Stimulated activated CD8-positive, alpha-beta memory T cell treated with anti-CD3 and anti-CD28 coated beads, Interleukin-12 subunit alpha, Interleukin-12 subunit beta, amount 100 ng/mL, for 24 hours (primary cell): Measurements from ENCODE around the gene ENOX2.
"Not testable (repeated sequence)": the region's sequence is repeated elsewhere in the genome, so short reads cannot be mapped to it uniquely, and the experiment has no call there.

ENCODE experiments used
- DNase-seq: peaks from one replicate; pipeline ENCODE4 v3.0.0-alpha.2; 2020; ENCODE audit errors: extremely low read depth

The ENOX2 gene

DNA sequence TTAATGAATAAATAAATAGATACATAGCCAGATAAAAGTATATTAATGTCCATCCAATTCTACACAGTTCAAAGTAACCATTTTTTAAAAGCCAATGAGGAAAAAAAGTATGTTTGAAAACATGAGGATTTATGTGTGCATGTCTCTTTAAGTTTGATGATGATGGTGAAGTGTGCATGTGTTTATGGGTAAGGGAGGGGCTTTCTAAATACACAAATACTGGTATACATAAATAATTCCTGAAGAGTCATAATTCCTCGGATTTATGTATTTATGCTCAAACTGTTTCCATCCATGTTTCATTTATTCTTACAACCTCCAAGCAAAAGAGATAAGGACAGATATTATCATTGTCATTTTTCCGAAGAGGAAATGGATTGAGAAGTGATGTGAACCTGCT lies 75.4 kb downstream of the ENOX2 start:
- no peak for DNase-seq

- no peak for DNase-seq
Measured at GRCh38 chrX:130826249-130826648, 76.8 kb downstream of the ENOX2 start.

DNA sequence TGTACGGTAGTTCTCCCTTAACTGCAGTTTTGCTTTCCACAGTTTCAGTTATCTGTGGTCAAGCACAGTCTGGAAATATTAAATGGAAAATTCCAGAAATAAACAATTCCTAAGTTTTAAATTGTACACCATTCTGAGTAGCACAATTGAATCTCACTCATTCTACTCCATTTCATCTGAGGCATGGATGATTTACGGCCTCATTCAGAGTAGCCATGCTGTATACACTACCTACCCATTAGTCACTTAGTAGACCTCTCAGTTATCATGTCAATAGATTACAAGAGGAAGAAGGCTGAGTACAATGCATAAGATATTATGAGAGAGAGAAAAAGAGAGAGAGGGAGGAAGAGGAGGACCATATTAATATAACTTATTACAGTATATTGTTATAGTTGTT lies 77.5 kb downstream of the ENOX2 start:
- no peak for DNase-seq

DNA sequence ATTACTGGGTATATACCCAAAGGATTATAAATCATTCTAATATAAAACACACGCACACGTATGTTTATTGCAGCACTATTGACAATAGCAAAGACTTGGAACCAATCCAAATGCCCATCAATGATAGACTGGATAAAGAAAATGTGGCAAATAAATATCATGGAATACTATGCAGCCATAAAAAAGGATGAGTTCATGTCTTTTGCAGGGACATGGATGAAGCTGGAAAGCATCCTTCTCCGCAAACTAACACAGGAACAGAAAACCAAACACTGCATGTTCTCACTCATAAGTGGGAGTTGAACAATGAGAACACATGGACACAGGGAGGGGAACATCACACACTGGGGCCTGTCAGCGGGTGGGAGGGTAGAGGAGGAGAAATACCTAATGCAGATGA lies 83.6 kb downstream of the ENOX2 start:
- not testable (repeated sequence) for DNase-seq

DNA sequence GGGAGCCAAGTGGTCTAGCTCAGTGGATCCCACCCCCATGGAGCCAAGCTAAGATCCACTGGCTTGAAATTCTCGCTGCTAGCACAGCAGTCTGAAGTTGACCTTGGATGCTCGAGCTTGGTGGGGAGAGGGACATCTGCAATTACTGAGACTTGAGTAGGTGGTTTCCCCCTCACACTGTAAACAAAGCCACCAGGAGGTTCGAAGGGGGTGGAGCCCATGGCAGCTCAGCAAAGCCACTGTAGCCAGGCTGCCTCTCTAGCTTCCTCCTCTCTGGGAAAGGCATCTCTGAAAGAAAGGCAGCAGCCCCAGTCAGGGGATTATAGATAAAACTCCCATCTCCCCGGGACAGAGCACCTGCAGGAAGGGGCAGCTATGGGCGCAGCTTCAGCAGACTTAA lies 89.1 kb downstream of the ENOX2 start:
- not testable (repeated sequence) for DNase-seq

GRCh38 chrX:130810561-130810960 lies 92.4 kb downstream of the ENOX2 start:
- no peak for DNase-seq

DNA sequence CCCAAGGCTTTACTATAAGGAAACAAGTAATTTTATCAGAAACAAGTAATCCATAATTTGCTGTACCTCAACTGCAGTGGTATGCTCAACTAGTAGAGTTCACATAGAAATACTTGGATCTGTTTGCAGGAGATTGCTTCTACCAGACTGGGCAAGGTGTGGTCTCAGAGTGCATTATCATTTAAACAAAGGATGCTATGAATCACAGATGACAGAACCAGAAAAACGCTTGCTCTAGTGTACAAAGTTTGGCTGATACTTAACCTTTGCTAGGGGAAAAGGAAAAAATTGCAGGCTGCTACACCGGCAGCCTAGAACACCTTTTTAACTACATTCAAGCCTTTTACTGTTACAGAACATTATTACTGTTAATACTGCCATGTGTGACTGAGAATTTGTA lies 97.1 kb downstream of the ENOX2 start:
- DNase-seq: no peak

DNA sequence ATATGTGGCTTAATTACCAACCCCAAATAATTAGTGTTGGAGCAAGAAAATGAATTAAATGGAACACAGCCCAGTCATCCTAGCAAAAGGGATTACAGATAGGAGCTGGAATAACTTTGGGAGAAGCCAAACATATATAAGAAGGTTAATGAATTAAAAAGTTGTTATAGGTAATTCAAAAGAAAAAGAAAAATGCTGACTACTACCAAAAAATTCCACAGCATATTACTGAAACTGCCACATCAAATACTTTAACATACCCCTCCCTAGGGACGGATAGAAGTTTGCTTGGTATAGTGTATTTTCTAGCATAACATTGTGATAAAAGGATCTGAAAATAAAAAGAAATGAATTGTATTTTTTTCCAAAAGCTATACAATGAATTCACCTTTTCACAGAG lies 99.5 kb downstream of the ENOX2 start:
- DNase-seq: no peak

DNA sequence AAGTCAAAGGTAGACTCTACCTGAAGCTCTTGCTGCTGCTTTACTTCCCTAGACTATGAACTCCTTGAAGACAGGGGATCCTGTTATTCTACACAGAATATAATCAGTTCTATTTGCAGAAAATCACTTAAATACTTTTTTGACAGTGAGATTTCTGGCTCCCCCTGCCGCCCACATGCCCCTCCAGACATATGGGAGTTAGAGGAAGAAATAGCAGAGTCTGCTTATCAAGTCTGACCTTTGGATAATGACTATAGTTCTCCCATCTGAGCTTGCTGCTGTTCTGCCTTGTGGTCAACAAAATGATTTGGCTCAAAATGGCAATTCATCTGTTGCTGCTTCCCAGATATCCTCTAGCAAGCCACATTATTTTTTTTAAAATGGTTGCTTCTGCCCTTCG lies 101.1 kb downstream of the ENOX2 start:
- no peak for DNase-seq

GRCh38 chrX:130799393-130799792 lies 103.6 kb downstream of the ENOX2 start:
- no peak for DNase-seq

DNA sequence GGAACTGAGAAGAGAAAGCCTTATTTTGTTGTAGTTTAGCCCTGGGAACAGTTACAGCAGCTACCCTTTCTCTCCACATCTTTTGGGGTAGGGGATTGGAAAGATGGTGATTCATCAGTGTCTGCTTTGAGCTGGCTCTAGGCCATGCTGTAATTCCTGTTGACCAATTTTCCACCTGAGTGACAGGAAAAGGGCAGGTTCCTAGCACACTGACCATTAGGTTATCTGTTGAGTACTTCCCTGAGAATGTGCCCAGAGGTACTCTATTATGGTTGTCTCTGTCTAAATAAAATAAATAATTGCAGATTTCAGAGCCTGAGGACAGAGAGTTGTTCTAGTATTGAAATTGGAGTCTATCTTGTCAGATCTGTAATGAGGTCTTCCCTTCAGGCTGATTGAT lies 109.0 kb downstream of the ENOX2 start:
- no peak for DNase-seq

DNA sequence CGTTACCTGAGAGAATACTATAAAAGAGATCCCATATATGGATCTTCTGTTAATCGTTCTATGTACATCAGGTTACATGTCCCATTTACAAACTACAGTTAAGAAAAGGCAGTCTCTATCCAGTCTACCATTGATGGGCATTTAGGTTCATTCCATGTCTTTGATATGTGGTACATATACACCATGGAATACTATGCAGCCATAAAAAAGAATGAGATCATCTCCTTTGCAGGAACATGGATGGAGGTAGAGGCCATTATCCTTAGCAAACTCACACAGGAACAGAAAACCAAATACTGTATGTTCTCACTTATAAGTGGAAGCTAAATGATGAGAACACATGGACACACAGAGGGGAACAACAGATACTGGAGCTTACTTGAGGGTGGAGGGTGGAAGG lies 111.1 kb downstream of the ENOX2 start:
- not testable (repeated sequence) for DNase-seq

DNA sequence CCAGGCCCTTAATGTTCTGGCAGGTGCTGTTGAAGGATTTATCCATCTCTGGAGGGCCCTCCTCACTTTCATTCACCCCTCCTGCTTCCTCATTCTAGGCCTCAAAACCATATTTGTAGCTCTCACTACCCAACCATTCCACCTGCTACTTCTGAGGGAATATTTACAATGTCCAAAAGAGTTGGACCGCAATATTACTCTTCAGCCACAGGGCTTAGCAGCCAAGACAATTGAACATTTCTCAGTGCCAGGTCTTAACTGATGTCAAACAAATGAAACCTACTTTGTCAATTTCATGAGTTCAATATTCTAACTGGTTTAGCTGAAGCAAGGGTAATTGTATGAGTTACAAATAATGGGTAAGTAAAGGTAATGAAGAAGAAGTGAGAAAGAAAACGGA lies 113.2 kb downstream of the ENOX2 start:
- no peak for DNase-seq

DNA sequence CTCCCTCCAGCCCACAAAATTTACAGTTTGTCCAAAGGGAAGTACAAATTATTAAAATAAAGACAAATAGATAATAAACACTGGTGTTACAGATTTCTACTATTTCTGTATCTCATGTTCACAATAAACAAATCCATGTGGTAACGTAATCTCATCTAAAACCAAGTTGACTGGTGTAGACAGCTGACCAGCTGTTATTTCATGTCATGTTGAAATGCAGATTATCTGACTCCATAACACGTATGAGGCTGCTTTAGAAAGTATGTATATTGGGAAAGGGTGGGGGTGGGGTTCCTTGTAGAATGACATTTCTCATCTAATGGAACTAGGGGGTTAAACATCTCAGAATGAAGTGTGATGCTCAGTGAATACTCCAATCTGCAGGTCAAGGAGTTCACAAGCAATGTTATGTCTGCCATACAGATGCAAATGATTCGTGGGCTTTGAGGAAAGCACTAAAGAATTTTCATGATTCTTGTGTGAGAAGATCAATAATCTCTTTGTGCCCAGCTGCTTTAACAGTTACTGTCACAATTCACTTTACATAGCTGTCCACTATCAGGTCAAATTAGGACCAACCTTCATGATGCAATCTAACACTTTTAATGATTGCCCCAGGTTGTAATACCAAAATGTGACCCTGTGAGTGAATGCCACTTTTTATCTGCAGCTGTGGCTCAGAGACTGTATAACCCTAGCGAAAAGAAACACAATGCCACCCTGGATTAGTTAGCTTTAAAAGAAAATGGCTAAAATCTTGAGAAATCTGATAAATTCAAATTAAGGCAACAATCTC lies 114.0 kb downstream of the ENOX2 start:
- no peak for DNase-seq

DNA sequence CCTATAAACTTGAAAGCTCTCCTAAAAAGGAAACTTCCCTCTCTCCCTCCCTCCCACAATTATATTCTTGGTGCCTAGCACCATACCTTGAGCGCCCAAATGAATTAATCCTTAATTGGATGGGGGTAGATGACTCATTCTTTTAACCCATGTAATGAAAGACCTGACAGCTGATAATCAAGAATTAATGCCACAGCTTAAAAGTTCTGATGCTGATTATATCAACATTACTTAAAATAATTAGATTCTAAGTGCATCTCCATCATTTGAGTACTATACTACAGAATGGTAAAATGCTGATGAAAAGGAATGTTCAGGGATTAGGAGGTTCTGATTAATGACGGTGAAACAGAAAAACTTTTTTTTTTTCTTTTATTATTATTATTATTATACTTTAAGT lies 117.0 kb downstream of the ENOX2 start:
- DNase-seq: no peak

GRCh38 chrX:130778773-130779172 lies 124.2 kb downstream of the ENOX2 start:
- no peak for DNase-seq

GRCh38 chrX:130775849-130776248 lies 127.2 kb downstream of the ENOX2 start:
- no peak for DNase-seq

DNA sequence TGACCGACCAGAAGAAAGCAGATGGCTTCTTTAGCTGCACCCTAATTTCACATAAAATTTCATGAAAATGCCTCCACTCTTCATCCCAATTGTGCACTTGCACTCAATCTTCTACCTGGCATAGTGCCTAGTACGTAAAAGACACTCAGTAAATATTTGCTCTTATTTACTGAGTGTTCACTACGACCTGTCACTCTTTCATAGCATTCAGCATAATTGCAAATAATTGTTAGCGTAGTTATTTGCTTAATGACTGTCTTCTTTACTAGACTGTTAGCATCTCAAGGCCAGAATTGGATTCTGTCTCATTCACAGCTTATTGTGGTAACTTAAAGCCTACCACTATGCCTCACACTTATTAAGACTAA lies 130.2 kb downstream of the ENOX2 start:
- no peak for DNase-seq

- DNase-seq: no peak
Measured at GRCh38 chrX:130772105-130772775, 130.8 kb downstream of the ENOX2 start.

DNA sequence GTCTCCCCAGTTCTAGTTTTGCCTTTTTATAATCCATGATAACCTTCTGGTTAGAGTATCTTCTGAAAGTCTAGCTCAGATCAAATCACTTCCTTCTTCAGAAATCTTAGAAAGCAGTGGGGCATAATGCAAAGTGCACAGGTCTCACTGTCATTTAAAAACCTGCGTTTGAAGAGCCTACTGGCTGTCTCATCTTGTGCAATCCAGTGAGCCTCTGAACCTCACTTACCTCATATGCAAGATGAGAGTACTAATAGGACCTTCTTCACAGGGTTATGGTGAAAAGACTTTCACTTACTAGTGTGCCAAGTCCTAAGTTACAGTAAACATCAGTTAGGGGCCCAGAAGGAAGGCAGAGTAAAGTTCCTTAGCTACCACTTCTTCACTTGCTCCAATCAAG lies 131.4 kb downstream of the ENOX2 start:
- DNase-seq: no peak

DNA sequence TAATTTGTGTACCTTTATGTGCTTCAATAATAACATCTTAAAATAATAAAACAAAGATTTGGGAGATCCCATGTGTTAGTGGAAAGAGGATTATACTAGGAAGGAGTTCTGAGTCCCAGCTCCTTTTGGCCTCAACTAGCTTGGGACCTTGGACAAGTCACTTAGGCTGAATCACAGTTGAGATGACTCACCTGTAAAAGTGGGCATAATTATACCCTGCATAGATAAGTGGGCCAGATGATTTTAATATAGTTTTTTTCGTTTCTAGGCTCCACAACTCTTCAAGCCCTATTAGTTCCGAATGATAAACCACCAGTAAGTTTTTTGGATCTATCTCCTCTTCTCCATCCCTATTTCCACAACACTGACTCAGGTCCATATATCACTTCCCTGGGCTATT lies 131.8 kb downstream of the ENOX2 start:
- no peak for DNase-seq

DNA sequence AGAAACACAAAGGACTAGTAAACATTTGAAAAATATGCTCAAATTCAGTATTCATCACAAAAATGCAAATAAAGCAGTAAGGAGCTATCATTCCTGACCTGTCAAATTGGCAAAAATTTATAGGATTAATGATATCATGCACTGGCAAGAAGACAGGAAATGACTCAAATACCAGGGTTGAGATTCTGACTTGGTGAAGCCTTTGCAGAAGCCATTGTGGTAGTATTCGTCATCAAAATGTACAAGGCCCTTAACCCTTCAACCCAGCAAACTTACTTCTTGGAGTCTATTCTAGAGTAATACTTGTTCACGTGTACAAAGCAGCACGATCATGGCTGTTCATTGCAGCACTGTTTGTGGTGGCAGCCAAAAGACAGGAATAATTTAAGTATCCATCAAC lies 132.4 kb downstream of the ENOX2 start:
- no peak for DNase-seq

DNA sequence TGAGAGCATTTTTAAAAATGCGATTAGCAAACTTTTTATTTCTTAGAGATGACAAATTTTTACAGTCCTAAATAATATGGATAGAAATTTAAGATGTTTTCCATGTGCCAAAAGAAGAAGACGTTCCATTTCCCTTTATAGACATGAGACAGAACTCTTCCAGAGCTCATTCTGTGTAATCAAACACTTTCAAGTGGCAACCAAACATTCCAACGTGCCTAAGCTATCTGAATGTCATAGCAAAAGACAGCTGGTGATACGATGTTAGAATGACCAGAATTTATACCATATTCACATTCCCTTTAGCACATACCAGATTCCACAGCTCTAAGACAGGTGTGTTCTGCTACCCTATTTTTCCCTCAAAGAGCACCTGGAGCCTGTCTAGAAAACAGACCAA lies 133.2 kb downstream of the ENOX2 start:
- DNase-seq: no peak

DNA sequence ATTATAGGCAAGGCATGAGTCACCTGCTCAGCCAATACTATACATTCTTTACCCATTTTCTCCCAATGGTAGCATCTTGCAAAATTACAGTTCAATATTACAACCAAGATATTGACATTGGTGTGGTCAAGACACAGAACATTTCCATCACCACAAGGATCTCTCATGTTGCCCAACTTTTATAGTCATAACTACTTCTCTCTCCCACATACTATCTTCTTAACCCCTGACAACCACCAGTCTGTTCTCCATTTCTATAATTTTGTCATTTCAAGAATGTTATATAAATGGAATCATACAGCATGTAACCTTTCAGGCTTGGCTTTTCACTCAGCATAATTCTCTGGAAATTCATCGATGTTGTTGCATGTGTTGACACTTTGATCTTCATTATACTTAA lies 144.9 kb downstream of the ENOX2 start:
- DNase-seq: no peak
